ENCODE results near the gene UCP3. TPM values are rescaled to one million over a fixed set of nuclear protein-coding genes. Genes with fewer than 3 reads are reported as not detected.

UCP3 gene
- total and polyA plus RNA-seq, 2 of the 8 experiments (the other 6 are each of a cell fraction or from before 2014, with no cell fraction given), result 0.85 to 1.3 TPM

DNA sequence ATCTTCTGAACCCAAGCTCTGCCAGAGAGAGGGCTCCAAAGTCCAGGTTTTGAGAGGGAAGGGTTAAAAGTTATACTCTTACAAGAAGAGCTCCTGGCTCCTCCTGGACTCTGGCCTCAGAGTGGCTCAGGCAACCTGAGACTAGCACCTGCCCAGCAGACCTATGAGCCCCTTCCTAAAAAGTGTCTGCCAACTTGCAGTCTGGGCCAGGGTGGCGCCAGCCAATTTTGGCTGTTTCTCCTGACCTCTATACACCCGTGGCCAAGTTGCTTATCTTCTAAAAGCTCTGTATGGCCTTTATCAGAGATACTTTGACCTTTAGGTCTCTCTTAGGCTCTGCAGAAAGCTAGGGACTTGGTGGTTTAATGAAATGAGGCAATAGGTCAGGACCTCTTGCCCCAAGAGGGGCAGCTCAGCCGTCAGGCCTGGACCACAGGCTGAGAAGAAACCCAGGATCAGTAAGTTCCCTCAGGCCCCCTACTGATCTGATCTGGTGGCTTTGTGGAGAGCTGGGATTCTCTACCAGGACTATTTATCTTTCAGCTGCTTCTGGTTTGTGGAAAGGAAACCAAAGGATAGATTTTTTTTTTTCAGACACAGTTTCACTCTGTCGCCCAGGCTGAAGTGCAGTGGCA is 10.3 kb upstream of the UCP3 start:
- Histone ChIP-seq H3K4me2 (ENCODE audit: insufficient read depth in 1 of 2, low read depth in 2 of 2, low read length in 2 of 2) (no peak overlapping the region), H4K20me1 (replicated peaks in 1 of 2; ENCODE audit: control insufficient read depth in 1 of 2, insufficient read depth in 2 of 2, low read length in 2 of 2) (no peaks in the 10 kb centered on the region), H4K91ac (replicated peaks; ENCODE audit: insufficient read length, low read length) (no peak overlapping the region), H3K36me3 (ENCODE audit: control insufficient read depth in 2 of 4, insufficient read depth in 4 of 4, low read length in 3 of 4) (peaks cover 0 to 7% (median 0%) of the 10 kb centered on the region in 4 experiments; a peak in 2 of 8 replicates), H3K23me2 (ENCODE audit: low read depth, low read length) (no peaks in the 10 kb centered on the region), H3K4me3 (ENCODE audit: extremely low read depth in 1 of 4, insufficient read depth in 2 of 4, low read depth in 3 of 4, low read length in 4 of 4) (no peak overlapping the region), H3K9me3 (ENCODE audit: insufficient read depth in 2 of 2, low read depth in 1 of 2, low read length in 1 of 2) (no peaks in the 10 kb centered on the region), H2BK15ac (ENCODE audit: low read length) (no peak overlapping the region), H3K27ac (ENCODE audit: low read depth, low read length) (no peak overlapping the region), H3K79me1 (ENCODE audit: low read depth, low read length) (no peaks in the 10 kb centered on the region), H3K4ac (replicated peaks; ENCODE audit: insufficient read length, low read depth, low read length) (no peak overlapping the region), H3K27me3 (replicated peaks in 1 of 4; ENCODE audit: control insufficient read depth in 3 of 4, extremely low read depth in 1 of 4, insufficient read depth in 3 of 4, low read length in 3 of 4) (no peaks in the 10 kb centered on the region), H2AK5ac (ENCODE audit: low read depth, low read length) (no peak overlapping the region), H2BK12ac (ENCODE audit: low read depth, low read length) (no peak overlapping the region), H3K56ac (replicated peaks; ENCODE audit: insufficient read length, low read depth, low read length) (no peak overlapping the region), H2AFZ (ENCODE audit: low read length) (no peak overlapping the region), H3K14ac (ENCODE audit: insufficient read length) (no peak overlapping the region), H3K18ac (ENCODE audit: extremely low read depth, low read length) (no peak overlapping the region), H2BK120ac (replicated peaks; ENCODE audit: low read depth, low read length) (no peak overlapping the region), H3K9ac (replicated peaks in 1 of 4; ENCODE audit: extremely low read depth in 1 of 4, low read depth in 3 of 4, low read length in 3 of 4) (no peak overlapping the region), H3K79me2 (ENCODE audit: control insufficient read depth in 1 of 2, insufficient read depth in 2 of 2, low read length in 2 of 2) (no peaks in the 10 kb centered on the region), H4K5ac (ENCODE audit: insufficient read length, low read depth, low read length) (no peak overlapping the region), H3K23ac (ENCODE audit: insufficient read length) (no peak overlapping the region), H4K8ac (ENCODE audit: extremely low read depth, insufficient read depth, low read length) (no peak overlapping the region), H2BK20ac (ENCODE audit: low read length) (no peak overlapping the region), H3K4me1 (replicated peaks in 1 of 4; ENCODE audit: control insufficient read depth in 3 of 4, insufficient read depth in 4 of 4, low read length in 3 of 4) (no peaks in the 10 kb centered on the region), H2BK5ac (ENCODE audit: low read depth, low read length) (no peak overlapping the region)
- POLR2A ChIA-PET (ENCODE audit: partially characterized antibody), result interaction anchor here (0.6 to 2.2 kb wide), 4 partner anchors 11 to 51 kb away, joined by 3 to 7 read pairs (median 3); partner anchors contain the start of gene UCP3
- FAIRE-seq, result no peak
- DNase-seq (ENCODE audit: low read depth in 1 of 2, low spot score in 2 of 2), result no peak
- 88% methylated on average over 4 of the region's 4 CpGs; no CpG with 5 or more reads in 1 of the 2 experiments for WGBS, 2 experiments (ENCODE audit: extremely low coverage in 1 of 2, insufficient coverage in 1 of 2, insufficient read length in 1 of 2, insufficient replicate concordance in 2 of 2, low coverage in 1 of 2, low lambda C conversion rate in 2 of 2, missing lambda C conversion rate in 1 of 2)
- no peak for TF ChIP-seq BCL11A (IDR thresholded peaks at IDR 0.05; ENCODE audit: low read depth in 2 of 2, low read length in 2 of 2)
- TF ChIP-seq JUND (IDR thresholded peaks at IDR 0.05; ENCODE audit: low read length), result no peak
- no peak for TF ChIP-seq CHD1 (IDR thresholded peaks at IDR 0.05; ENCODE audit: low read depth, low read length)
- no peak for TF ChIP-seq SRF (IDR thresholded peaks at IDR 0.05; ENCODE audit: low read depth, low read length)
- no peak for TF ChIP-seq MAFK (IDR thresholded peaks at IDR 0.05; ENCODE audit: low read depth, low read length)
- CTCF ChIA-PET (ENCODE audit: partially characterized antibody), result interaction anchor here (0.6 to 2.9 kb wide), 2 partner anchors 55 to 597 kb away, joined by 3 to 9 read pairs; no protein-coding TSS in a partner anchor

All from H1 (cell line).